Esophagus squamous epithelium (tissue), 5 donors: ENCODE measurements around the gene ATP23. TPM values are rescaled to one million over a fixed set of nuclear protein-coding genes. Genes with fewer than 3 reads are reported as not detected.

Source experiments
- DNase-seq: peaks from one replicate; lab custom pipeline; 2025; lab: John Stamatoyannopoulos, UW
- H3K27ac ChIP-seq, 4 donors: fragments of 200-600 bp; sonication (generic); one replicate each; pipeline ENCODE4 v1.5.1; 2016 to 2019; ENCODE audit warnings: mild to moderate bottlenecking in 1 of 4
- H3K27me3 ChIP-seq, 4 donors: fragments of 200-600 bp; sonication (generic); 1 replicate in 3 of 4; 2 replicates in 1 of 4; pipeline versions ENCODE4 v1.5.1 to v1.6.0; 2017 to 2021; ENCODE audit warnings: antibody characterized with exemption in 1 of 4
- H3K36me3 ChIP-seq, 3 donors: fragments of 200-600 bp; sonication (generic); one replicate each; pipeline ENCODE4 v1.5.1; 2016 to 2019
- H3K4me1 ChIP-seq, 3 donors: fragments of 200-600 bp; sonication (generic); one replicate each; pipeline ENCODE4 v1.5.1; 2017 to 2019
- H3K4me3 ChIP-seq, 4 donors: fragments of 200-600 bp; sonication (generic); 1 replicate in 3 of 4; 2 replicates in 1 of 4; pipeline ENCODE4 v1.5.1; 2016 to 2019; ENCODE audit warnings: mild to moderate bottlenecking in 2 of 4, moderate library complexity in 1 of 4
- H3K9me3 ChIP-seq, 3 donors: fragments of 200-600 bp; sonication (generic); one replicate each; pipeline ENCODE4 v1.5.1; 2016 to 2019
- POLR2A ChIP-seq, 4 donors: fragments of 450-650 bp; IDR thresholded peaks; one replicate each; pipeline ENCODE4 v1.6.1; 2017; ENCODE audit warnings: antibody characterized with exemption in 4 of 4, mild to moderate bottlenecking in 4 of 4, moderate library complexity in 3 of 4
- WGBS, 2 donors: methylation state at CpG; one replicate each; pipeline ENCODE4 v1.1.5; 2018; 5-methylcytosine and 5-hydroxymethylcytosine counted together
- intact Hi-C: fragments of 100-400 bp; cut with DNase I; formaldehyde crosslinking; loops from one replicate; pipeline ENCODE4 v1.15.0; 2022
- total RNA-seq, 4 donors: library from RNA; depleted of rRNA; stranded (reverse); fragments of >200 nt; gene quantifications; one replicate each; pipeline ENCODE4 v1.1.0, GENCODE V29; 2016
- TF ChIP-seq, protein P1 (sequence below), 6 experiments: fragments of 450-650 bp in 4 of 6; fragments of 200-600 bp in 2 of 6; sonication (generic) in 2 of 6; IDR thresholded peaks; one replicate each; pipeline ENCODE4 v1.5.1; 2016 to 2019; ENCODE audit warnings: antibody characterized with exemption in 6 of 6, mild to moderate bottlenecking in 4 of 6, moderate library complexity in 4 of 6
- donor health status: DM: yes; HTN: yes; CAD: no.

The ATP23 gene
- total RNA-seq, 4 donors from 2014 or later = 2.0 to 17.9 (median 8.6) TPM

DNA sequence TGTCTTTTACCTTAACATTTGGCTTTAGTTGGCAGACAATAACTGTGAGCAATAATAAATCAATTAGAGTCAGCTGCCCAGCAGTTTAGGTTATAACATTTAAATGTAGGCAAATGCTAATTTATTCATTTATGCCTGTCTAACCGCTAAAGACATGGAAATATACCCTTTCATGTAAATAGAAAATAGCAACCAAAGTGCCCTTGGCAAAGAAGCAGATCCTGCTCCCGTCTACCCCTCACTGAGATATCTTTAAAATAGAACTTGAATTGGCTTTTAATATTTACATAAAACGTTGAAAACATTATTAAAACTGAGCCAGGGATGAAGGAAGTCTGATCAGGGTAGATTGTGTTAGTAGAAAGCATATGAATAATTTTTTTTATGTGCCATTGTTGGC, 67.3 kb downstream of the ATP23 start:
- H3K27ac ChIP-seq = no peak overlapping the region
- no peak for DNase-seq
- intact Hi-C loops = no loop called here
- TF ChIP-seq, protein P1, sequence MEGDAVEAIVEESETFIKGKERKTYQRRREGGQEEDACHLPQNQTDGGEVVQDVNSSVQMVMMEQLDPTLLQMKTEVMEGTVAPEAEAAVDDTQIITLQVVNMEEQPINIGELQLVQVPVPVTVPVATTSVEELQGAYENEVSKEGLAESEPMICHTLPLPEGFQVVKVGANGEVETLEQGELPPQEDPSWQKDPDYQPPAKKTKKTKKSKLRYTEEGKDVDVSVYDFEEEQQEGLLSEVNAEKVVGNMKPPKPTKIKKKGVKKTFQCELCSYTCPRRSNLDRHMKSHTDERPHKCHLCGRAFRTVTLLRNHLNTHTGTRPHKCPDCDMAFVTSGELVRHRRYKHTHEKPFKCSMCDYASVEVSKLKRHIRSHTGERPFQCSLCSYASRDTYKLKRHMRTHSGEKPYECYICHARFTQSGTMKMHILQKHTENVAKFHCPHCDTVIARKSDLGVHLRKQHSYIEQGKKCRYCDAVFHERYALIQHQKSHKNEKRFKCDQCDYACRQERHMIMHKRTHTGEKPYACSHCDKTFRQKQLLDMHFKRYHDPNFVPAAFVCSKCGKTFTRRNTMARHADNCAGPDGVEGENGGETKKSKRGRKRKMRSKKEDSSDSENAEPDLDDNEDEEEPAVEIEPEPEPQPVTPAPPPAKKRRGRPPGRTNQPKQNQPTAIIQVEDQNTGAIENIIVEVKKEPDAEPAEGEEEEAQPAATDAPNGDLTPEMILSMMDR (IDR thresholded peaks at IDR 0.05) = no peak
- TF ChIP-seq POLR2A (IDR thresholded peaks at IDR 0.05) = no peak
- no peak overlapping the region for H3K4me3 ChIP-seq
- H3K9me3 ChIP-seq = no peaks in the 10 kb centered on the region
- H3K36me3 ChIP-seq = no peaks in the 10 kb centered on the region
- 46 to 49% methylated on average over 3 of the region's 3 CpGs for WGBS, 2 donors
- no peaks in the 10 kb centered on the region for H3K27me3 ChIP-seq
- H3K4me1 ChIP-seq = no peaks in the 10 kb centered on the region

Other genes with a start within 250 kb of the ATP23 start
- 100 to 1,000 TPM; 151 to 231 (median 168) TPM for gene OS9, start 247.4 kb upstream of the ATP23 start, total RNA-seq
- gene AGAP2, start 202.8 kb upstream of the ATP23 start, total RNA-seq = 1 to 10 TPM in 3 of 4 donors, under 1 TPM in 1; 0.88 to 2.3 (median 1.3) TPM
- gene TSPAN31, start 196.5 kb upstream of the ATP23 start, total RNA-seq = 10 to 100 TPM; 37.2 to 62.5 (median 40.2) TPM
- gene CDK4, start 189.3 kb upstream of the ATP23 start, total RNA-seq = 10 to 100 TPM; 42.8 to 96.9 (median 60.4) TPM
- 1 to 10 TPM; 3.6 to 8.4 (median 5.3) TPM for gene MARCHF9, start 186.5 kb upstream of the ATP23 start, total RNA-seq
- 1 to 10 TPM in 2 of 4 donors, under 1 TPM in 2; 0.18 to 1.7 (median 1.1) TPM for gene CYP27B1, start 174.5 kb upstream of the ATP23 start, total RNA-seq
- gene METTL1, start 169.5 kb upstream of the ATP23 start, total RNA-seq = 10 to 100 TPM in 3 of 4 donors, 1 to 10 TPM in 1; 6.7 to 16.8 (median 11.8) TPM
- 1 to 10 TPM; 2.6 to 7.6 (median 3.7) TPM for gene EEF1AKMT3, start 169.0 kb upstream of the ATP23 start, total RNA-seq
- 10 to 100 TPM; 18.5 to 37.2 (median 24.7) TPM for gene TSFM, start 158.8 kb upstream of the ATP23 start, total RNA-seq
- 1 to 10 TPM; 1.9 to 3.4 (median 2.5) TPM for gene AVIL, start 122.8 kb upstream of the ATP23 start, total RNA-seq
- 100 to 1,000 TPM in 1 of 4 donors, 10 to 100 TPM in 3; 47.1 to 120 (median 71.7) TPM for gene CTDSP2, start 94.8 kb upstream of the ATP23 start, total RNA-seq